H1 (cell line): ENCODE measurements around the gene MACROH2A1.

Experiments
- CBX5 ChIP-seq: fragments of 300-800, 300-1000 bp; sonication (generic); IDR thresholded peaks from 2 replicates; pipeline ENCODE4 v1.7.1; 2016; ENCODE audit warnings: antibody characterized with exemption, low read length, low read depth
- EGR1 ChIP-seq: IDR thresholded peaks from 2 replicates; pipeline ENCODE4 v1.6.1; 2011; ENCODE audit warnings: low read depth, low read length, borderline replicate concordance
- EP300 ChIP-seq, 2 experiments: IDR thresholded peaks; 1 replicate in 1 of 2; 2 replicates in 1 of 2; pipeline ENCODE4 v1.6.1; 2011 to 2012; ENCODE audit warnings: low read depth in 2 of 2, low read length in 2 of 2, mild to moderate bottlenecking in 2 of 2, borderline replicate concordance in 1 of 2, inconsistent platforms in 1 of 2, moderate library complexity in 1 of 2
- PHF8 ChIP-seq: fragments of 200-600 bp; sonication (generic); conservative IDR thresholded peaks from 2 replicates; pipeline ENCODE4 v1.7.1; 2012; ENCODE audit warnings: low read depth, mild to moderate bottlenecking, inconsistent platforms, low read length, moderate library complexity
- POLR2A ChIP-seq, 2 experiments: IDR thresholded peaks; 1 replicate in 1 of 2; 2 replicates in 1 of 2; pipeline ENCODE4 v1.6.1; 2011; ENCODE audit warnings: low read depth in 2 of 2, low read length in 2 of 2, mild to moderate bottlenecking in 2 of 2; ENCODE audit errors: control extremely low read depth in 1 of 2
- SIN3A ChIP-seq, 2 experiments: IDR thresholded peaks in 1 of 2; conservative IDR thresholded peaks in 1 of 2; 2 replicates each; pipeline ENCODE4 v1.6.1; 2011 to 2012; ENCODE audit warnings: low read length in 2 of 2, improper control_type of control experiment in 1 of 2, low read depth in 1 of 2, mild to moderate bottlenecking in 1 of 2
- SP1 ChIP-seq: IDR thresholded peaks from 2 replicates; pipeline ENCODE4 v1.6.1; 2011; ENCODE audit warnings: low read depth, low read length
- TAF1 ChIP-seq: IDR thresholded peaks from 2 replicates; pipeline ENCODE4 v1.6.1; 2011; ENCODE audit warnings: mild to moderate bottlenecking, low read depth, low read length
- ZNF274 ChIP-seq: IDR thresholded peaks from 2 replicates; pipeline ENCODE4 v1.7.0; 2012; ENCODE audit warnings: low read length, borderline replicate concordance; ENCODE audit errors: extremely low read depth
- TF ChIP-seq, protein P1 (sequence below), 3 experiments: IDR thresholded peaks; 1 replicate in 2 of 3; 2 replicates in 1 of 3; pipeline versions ENCODE4 v1.5.1 to v1.6.1; 2011; ENCODE audit warnings: low read length in 3 of 3, mild to moderate bottlenecking in 3 of 3, inconsistent platforms in 2 of 3, low read depth in 1 of 3, moderate library complexity in 1 of 3; ENCODE audit not compliant: insufficient read depth in 1 of 3; ENCODE audit errors: control extremely low read depth in 1 of 3
- TF ChIP-seq, protein P2 (sequence below): IDR thresholded peaks from 2 replicates; pipeline ENCODE4 v1.6.1; 2012; ENCODE audit warnings: low read length, inconsistent platforms

DNA sequence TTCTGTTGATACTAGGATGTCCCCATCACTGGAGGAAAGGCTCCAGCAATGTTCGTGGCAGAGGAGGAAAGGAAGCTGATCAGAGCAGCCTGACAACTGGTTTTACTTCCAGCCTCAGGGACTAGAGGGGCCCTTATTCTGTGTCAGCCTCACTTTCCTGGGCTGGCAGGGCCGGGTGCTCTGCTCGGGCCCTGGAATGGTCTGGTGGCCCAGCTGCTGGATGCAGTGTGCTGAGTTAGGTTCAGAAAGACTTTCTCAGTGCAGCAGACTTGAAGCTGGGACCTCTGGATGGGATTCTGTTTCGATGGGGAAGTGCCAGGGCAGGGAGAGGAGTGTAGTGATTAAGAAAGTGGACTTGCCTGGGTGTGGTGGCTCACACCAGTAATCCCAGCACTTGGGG is 81.0 kb downstream of the MACROH2A1 start:
- TF ChIP-seq ZNF274 (no peak), PHF8 (no peak), EP300 (IDR thresholded peaks at IDR 0.05; ENCODE audit: borderline replicate concordance in 1 of 2, low read depth in 2 of 2, low read length in 2 of 2) (no peak), EGR1 (no peak), SIN3A (conservative IDR thresholded peaks at IDR 0.05 in 1 of 2, IDR thresholded peaks at IDR 0.05 in 1 of 2; ENCODE audit: low read depth in 1 of 2, low read length in 2 of 2) (no peak), CBX5 (no peak), POLR2A (IDR thresholded peaks at IDR 0.05; ENCODE audit: control extremely low read depth in 1 of 2, low read depth in 2 of 2, low read length in 2 of 2) (no peak), SP1 (no peak), TAF1 (no peak)
- TF ChIP-seq, protein P1, sequence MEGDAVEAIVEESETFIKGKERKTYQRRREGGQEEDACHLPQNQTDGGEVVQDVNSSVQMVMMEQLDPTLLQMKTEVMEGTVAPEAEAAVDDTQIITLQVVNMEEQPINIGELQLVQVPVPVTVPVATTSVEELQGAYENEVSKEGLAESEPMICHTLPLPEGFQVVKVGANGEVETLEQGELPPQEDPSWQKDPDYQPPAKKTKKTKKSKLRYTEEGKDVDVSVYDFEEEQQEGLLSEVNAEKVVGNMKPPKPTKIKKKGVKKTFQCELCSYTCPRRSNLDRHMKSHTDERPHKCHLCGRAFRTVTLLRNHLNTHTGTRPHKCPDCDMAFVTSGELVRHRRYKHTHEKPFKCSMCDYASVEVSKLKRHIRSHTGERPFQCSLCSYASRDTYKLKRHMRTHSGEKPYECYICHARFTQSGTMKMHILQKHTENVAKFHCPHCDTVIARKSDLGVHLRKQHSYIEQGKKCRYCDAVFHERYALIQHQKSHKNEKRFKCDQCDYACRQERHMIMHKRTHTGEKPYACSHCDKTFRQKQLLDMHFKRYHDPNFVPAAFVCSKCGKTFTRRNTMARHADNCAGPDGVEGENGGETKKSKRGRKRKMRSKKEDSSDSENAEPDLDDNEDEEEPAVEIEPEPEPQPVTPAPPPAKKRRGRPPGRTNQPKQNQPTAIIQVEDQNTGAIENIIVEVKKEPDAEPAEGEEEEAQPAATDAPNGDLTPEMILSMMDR (IDR thresholded peaks at IDR 0.05; ENCODE audit: control extremely low read depth in 1 of 3, insufficient read depth in 1 of 3, low read depth in 1 of 3, low read length in 3 of 3) = no peak
- TF ChIP-seq, protein P2, sequence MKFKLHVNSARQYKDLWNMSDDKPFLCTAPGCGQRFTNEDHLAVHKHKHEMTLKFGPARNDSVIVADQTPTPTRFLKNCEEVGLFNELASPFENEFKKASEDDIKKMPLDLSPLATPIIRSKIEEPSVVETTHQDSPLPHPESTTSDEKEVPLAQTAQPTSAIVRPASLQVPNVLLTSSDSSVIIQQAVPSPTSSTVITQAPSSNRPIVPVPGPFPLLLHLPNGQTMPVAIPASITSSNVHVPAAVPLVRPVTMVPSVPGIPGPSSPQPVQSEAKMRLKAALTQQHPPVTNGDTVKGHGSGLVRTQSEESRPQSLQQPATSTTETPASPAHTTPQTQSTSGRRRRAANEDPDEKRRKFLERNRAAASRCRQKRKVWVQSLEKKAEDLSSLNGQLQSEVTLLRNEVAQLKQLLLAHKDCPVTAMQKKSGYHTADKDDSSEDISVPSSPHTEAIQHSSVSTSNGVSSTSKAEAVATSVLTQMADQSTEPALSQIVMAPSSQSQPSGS = no peak
